HL-60 (cell line): ENCODE results near the gene TTC1.

Experiments used
- DNase-seq, 2 experiments: peaks; one replicate each; pipeline ENCODE4 v3.0.0-alpha.2; 2010 to 2020; ENCODE audit warnings: low read depth in 1 of 2, low spot score in 1 of 2
- H3K27ac ChIP-seq: fragments of 250-450 bp; sonication (Bioruptor Pico); replicated peaks from 2 replicates; pipeline ENCODE4 v1.5.1; 2020; ENCODE audit warnings: mild to moderate bottlenecking, moderate library complexity
- H3K27me3 ChIP-seq: fragments of 250-450 bp; sonication (Bioruptor Pico); 2 replicates; pipeline ENCODE4 v1.5.1; 2021; ENCODE audit warnings: mild to moderate bottlenecking, moderate library complexity; ENCODE audit not compliant: insufficient read depth, poor library complexity, severe bottlenecking
- H3K4me3 ChIP-seq: replicated peaks from 2 replicates; pipeline ENCODE4 v1.5.1; 2011; ENCODE audit warnings: mild to moderate bottlenecking, control low read depth, low read length; ENCODE audit not compliant: insufficient read depth
- CTCF ChIP-seq: IDR thresholded peaks from one replicate; pipeline ENCODE4 v1.5.1; 2011; ENCODE audit warnings: low read length, control low read depth, inconsistent platforms; ENCODE audit not compliant: insufficient read depth
- GABPA ChIP-seq: IDR thresholded peaks from 2 replicates; pipeline ENCODE4 v1.6.1; 2012; ENCODE audit warnings: low read depth
- POLR2AphosphoS5 ChIP-seq: IDR thresholded peaks from 2 replicates; pipeline ENCODE4 v1.6.1; 2012; ENCODE audit warnings: low read depth
- REST ChIP-seq: IDR thresholded peaks from 2 replicates; pipeline ENCODE4 v1.6.1; 2012; ENCODE audit warnings: low read depth; ENCODE audit not compliant: insufficient replicate concordance
- SPI1 ChIP-seq: IDR thresholded peaks from 2 replicates; pipeline ENCODE4 v1.6.1; 2012; ENCODE audit warnings: low read depth, mild to moderate bottlenecking, borderline replicate concordance

Gene TTC1

GRCh38 chr5:160044967-160045366 lies 36.0 kb downstream of the TTC1 start:
- DNase-seq: no peak
- Histone ChIP-seq H3K27me3 (no peaks in the 10 kb centered on the region), H3K27ac (no peak overlapping the region), H3K4me3 (no peak overlapping the region)
- no peak for TF ChIP-seq SPI1
- no peak for TF ChIP-seq CTCF

GRCh38 chr5:160047423-160047822 lies 38.5 kb downstream of the TTC1 start:
- Histone ChIP-seq H3K27ac (no peak overlapping the region), H3K4me3 (no peak overlapping the region), H3K27me3 (no peaks in the 10 kb centered on the region)
- DNase-seq: no peak
- TF ChIP-seq REST: no peak
- no peak for TF ChIP-seq CTCF
- no peak for TF ChIP-seq GABPA
- TF ChIP-seq POLR2AphosphoS5: no peak
- TF ChIP-seq SPI1: no peak

- DNase-seq: no peak
- H3K27me3 ChIP-seq: no peaks in the 10 kb centered on the region
- no peak overlapping the region for H3K4me3 ChIP-seq
- no peak overlapping the region for H3K27ac ChIP-seq
- TF ChIP-seq POLR2AphosphoS5 (no peak), GABPA (no peak), CTCF (no peak), SPI1 (no peak), REST (no peak)
Measured at GRCh38 chr5:160048131-160048530, 39.2 kb downstream of the TTC1 start.

GRCh38 chr5:160049099-160049498 lies 40.2 kb downstream of the TTC1 start:
- no peak overlapping the region for H3K27ac ChIP-seq
- TF ChIP-seq SPI1 (no peak), POLR2AphosphoS5 (no peak), REST (no peak)
- H3K4me3 ChIP-seq: no peak overlapping the region
- no peak for DNase-seq
- H3K27me3 ChIP-seq: no peaks in the 10 kb centered on the region
